PFSK-1 (cell line): ENCODE measurements around the gene HSPB9.

Source experiments
- POLR2AphosphoS5 ChIP-seq: IDR thresholded peaks from 2 replicates; pipeline ENCODE4 v1.6.1; 2012; ENCODE audit warnings: low read depth, mild to moderate bottlenecking, control low read depth, low read length, moderate library complexity
- SIN3A ChIP-seq: IDR thresholded peaks from 2 replicates; pipeline ENCODE4 v1.6.1; 2012; ENCODE audit warnings: mild to moderate bottlenecking, low read length, moderate library complexity, borderline replicate concordance; ENCODE audit not compliant: insufficient read depth
- TF ChIP-seq, protein P1 (sequence below), 2 experiments: IDR thresholded peaks; 2 replicates each; pipeline versions ENCODE4 v1.6.1 to v1.8.0; 2011 to 2012; ENCODE audit warnings: low read depth in 2 of 2, low read length in 2 of 2, control low read depth in 1 of 2, inconsistent platforms in 1 of 2, mild to moderate bottlenecking in 1 of 2, moderate library complexity in 1 of 2; ENCODE audit not compliant: insufficient read depth in 1 of 2

DNA sequence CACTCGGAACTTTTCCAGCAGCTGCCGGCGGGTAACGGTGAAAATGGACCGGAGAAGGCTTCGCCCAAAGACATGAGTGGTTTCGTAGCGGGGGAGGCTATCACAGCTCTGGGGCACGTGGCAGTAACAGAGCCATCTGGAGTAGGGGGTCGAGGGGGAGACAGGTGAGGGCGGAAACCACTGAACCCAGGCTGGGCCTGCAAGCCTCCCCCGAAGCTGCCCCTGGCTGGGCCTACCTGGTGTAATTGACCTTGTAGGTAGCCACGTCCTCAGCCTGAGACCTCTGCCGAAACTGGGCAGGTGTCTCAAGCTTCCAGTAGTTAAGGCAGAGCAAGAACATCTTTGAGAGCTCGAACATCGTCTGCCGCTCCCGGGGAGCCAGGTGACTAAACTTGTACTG is 3.3 kb upstream of the HSPB9 start:
- TF ChIP-seq SIN3A, result no peak
- no peak for TF ChIP-seq POLR2AphosphoS5
- TF ChIP-seq, protein P1, sequence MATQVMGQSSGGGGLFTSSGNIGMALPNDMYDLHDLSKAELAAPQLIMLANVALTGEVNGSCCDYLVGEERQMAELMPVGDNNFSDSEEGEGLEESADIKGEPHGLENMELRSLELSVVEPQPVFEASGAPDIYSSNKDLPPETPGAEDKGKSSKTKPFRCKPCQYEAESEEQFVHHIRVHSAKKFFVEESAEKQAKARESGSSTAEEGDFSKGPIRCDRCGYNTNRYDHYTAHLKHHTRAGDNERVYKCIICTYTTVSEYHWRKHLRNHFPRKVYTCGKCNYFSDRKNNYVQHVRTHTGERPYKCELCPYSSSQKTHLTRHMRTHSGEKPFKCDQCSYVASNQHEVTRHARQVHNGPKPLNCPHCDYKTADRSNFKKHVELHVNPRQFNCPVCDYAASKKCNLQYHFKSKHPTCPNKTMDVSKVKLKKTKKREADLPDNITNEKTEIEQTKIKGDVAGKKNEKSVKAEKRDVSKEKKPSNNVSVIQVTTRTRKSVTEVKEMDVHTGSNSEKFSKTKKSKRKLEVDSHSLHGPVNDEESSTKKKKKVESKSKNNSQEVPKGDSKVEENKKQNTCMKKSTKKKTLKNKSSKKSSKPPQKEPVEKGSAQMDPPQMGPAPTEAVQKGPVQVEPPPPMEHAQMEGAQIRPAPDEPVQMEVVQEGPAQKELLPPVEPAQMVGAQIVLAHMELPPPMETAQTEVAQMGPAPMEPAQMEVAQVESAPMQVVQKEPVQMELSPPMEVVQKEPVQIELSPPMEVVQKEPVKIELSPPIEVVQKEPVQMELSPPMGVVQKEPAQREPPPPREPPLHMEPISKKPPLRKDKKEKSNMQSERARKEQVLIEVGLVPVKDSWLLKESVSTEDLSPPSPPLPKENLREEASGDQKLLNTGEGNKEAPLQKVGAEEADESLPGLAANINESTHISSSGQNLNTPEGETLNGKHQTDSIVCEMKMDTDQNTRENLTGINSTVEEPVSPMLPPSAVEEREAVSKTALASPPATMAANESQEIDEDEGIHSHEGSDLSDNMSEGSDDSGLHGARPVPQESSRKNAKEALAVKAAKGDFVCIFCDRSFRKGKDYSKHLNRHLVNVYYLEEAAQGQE (IDR thresholded peaks at IDR 0.05; ENCODE audit: insufficient read depth in 1 of 2, low read depth in 2 of 2, low read length in 2 of 2), result no peak
